SJSA1 (cell line): ENCODE results near the gene NFE2. TPM values are rescaled to one million over a fixed set of nuclear protein-coding genes. Genes with fewer than 3 reads are reported as not detected.
"Not testable (repeated sequence)": the region's sequence is repeated elsewhere in the genome, so short reads cannot be mapped to it uniquely, and the experiment has no call there.

ENCODE experiments used
- DNase-seq, 2 experiments: peaks; one replicate each; pipeline ENCODE4 v3.0.0-alpha.2; 2015 to 2020; ENCODE audit warnings: low spot score in 2 of 2, low read depth in 1 of 2
- H3K27ac ChIP-seq: fragments of 250-450 bp; sonication (Bioruptor Pico); 2 replicates; pipeline ENCODE4 v1.5.1; 2020; ENCODE audit warnings: mild to moderate bottlenecking, moderate library complexity
- H3K27me3 ChIP-seq: fragments of 250-450 bp; sonication (Bioruptor Pico); replicated peaks from 2 replicates; pipeline ENCODE4 v1.5.1; 2020; ENCODE audit warnings: mild to moderate bottlenecking, moderate library complexity
- H3K36me3 ChIP-seq: fragments of 250-450 bp; sonication (Bioruptor Pico); 2 replicates; pipeline ENCODE4 v1.5.1; 2020; ENCODE audit warnings: mild to moderate bottlenecking
- H3K4me1 ChIP-seq: fragments of 250-450 bp; sonication (Bioruptor Pico); replicated peaks from 2 replicates; pipeline ENCODE4 v1.6.1; 2021; ENCODE audit warnings: mild to moderate bottlenecking
- H3K4me3 ChIP-seq: fragments of 250-450 bp; sonication (Bioruptor Pico); 2 replicates; pipeline ENCODE4 v1.5.1; 2020; ENCODE audit warnings: mild to moderate bottlenecking
- H3K9me3 ChIP-seq: fragments of 250-450 bp; sonication (Bioruptor Pico); replicated peaks from 2 replicates; pipeline ENCODE4 v1.5.1; 2020; ENCODE audit warnings: mild to moderate bottlenecking
- total RNA-seq: library from RNA; depleted of rRNA; stranded (reverse); fragments of >200 nt; shearing (Covaris generic); gene quantifications from 2 replicates; pipeline ENCODE4 v1.2.3, GENCODE V29; 2014

Gene NFE2
- total RNA-seq, 1 experiment from 2014 or later = not detected

DNA sequence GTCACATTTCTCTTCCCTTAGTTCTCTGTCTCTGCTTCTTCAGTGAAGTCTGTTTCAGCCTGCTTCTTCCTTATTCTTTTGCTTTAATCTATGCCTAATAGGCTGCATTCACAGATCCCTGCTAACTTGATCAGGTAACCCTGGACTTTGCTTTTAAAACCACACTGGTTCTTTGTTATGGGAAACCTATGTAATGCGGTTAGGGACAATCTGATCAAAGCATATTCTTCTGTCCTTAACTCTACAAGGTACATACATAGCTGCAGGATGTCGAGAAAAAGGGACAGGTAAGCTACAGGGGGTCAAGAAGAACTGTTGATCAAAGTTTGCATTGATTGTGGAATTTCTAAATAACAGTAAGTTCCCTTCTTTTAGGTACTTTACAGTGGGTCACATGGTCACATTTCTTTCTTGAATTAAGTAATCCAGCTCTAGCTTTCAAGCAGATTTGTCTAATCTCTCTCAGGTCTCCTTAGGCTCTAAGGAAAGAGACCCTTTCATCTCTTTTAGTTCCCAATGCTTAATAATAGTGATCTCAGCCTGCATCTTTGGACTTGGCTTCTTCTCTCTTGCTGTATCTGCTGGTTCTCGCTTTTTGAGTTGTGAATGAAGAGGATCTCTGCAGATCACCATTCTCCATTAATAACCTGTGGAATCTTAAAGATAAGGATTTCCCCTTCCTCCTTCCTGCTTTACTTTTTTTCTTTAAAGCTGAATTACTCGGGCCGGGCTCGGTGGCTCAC lies 28.0 kb upstream of the NFE2 start:
- Histone ChIP-seq H3K9me3 (no peaks in the 10 kb centered on the region), H3K4me1 (peaks cover 8% of the 10 kb centered on the region), H3K27ac (no peak overlapping the region), H3K36me3 (peaks cover 30% of the 10 kb centered on the region), H3K4me3 (no peak overlapping the region), H3K27me3 (no peaks in the 10 kb centered on the region)
- no peak for DNase-seq

DNA sequence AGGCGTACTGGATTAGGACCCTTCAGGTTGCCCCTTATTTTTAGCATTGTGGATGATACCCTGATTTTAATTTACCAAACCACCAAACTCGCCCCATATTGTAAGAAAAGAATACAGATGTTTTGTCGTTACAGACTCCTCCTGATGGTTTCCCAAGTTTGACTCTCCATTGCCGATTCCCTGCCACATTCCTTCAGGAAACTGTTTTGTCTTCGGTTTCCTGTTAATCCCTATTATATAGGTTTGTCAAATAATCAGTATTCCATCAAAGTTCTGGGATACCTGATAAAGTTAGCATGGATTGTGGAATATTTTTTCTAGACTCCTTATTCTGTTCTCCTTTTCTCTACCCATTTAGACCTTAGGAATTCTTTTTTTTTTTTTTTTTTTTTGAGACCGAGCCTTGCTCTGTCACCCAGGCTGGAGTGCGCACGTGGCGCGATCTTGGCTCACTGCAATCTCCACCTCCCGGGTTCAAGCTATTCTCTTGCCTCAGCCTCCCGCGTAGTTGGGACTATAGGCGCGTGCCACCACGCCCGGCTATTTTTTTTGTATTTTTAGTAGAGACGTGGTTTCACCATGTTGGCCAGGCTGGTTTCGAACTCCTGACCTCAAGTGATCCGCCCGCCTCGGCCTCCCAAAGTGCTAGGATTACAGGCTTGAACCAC lies 24.8 kb upstream of the NFE2 start:
- not testable (repeated sequence) for H3K27me3 ChIP-seq, H3K4me1 ChIP-seq, H3K9me3 ChIP-seq, DNase-seq
- H3K4me3 ChIP-seq = peak overlapping the region; percentile 67
- peaks cover 24% of the 10 kb centered on the region for H3K36me3 ChIP-seq
- H3K27ac ChIP-seq = peak overlapping the region; percentile 79

DNA sequence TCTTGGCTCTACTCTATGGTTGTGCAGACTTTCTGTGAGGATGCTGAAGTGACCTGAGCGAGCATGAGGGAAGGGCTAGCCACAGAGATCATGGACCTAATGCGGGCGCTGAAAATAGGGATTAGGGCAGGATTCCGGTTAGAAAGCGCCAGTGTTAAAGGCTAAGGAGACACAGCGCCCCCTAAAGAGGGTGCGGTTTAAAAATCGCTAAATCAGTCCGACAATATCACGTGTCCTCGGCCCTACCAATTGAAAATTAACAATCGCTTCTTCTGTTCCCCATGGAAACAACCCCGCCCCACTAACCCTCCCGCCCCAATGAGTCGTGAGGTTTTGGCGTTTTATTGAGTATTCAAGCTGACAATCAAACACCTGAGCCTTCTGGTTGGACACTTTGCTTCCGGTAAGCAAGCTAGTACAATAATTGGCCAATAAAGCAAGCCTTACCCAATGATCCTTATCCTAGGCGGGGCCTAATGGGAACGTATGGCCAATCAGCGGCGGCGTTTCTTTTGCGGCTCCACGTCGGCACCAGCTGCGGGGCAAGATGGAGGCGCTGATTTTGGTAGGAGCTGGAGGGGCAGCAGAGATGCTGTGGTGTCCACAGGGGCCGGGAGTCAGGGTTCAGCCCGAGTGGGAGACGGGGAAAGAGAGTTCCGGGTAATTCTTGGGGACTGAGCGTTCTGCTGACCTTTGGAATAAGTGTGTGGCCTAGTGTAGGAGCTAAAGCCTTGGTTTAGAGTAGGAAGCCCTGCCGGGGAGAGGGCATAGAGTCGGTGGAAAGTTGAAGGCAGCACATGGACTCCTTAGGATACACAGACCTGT lies 24.0 kb upstream of the NFE2 start, which contains the start of gene COPZ1:
TSS of gene COPZ1 (plus strand) at position 515 of the 825 bp plus-strand sequence. CDS start at position 548, 33 bp downstream.
- Histone ChIP-seq H3K9me3 (no peaks in the 10 kb centered on the region), H3K4me3 (peak within 1 kb of the TSS; percentile 67), H3K36me3 (peaks cover 24% of the 10 kb centered on the region), H3K27ac (peak within 1 kb of the TSS; percentile 79), H3K4me1 (peaks cover 8% of the 10 kb centered on the region), H3K27me3 (no peaks in the 10 kb centered on the region)
- DNase-seq = peak; percentile 95 to 97

DNA sequence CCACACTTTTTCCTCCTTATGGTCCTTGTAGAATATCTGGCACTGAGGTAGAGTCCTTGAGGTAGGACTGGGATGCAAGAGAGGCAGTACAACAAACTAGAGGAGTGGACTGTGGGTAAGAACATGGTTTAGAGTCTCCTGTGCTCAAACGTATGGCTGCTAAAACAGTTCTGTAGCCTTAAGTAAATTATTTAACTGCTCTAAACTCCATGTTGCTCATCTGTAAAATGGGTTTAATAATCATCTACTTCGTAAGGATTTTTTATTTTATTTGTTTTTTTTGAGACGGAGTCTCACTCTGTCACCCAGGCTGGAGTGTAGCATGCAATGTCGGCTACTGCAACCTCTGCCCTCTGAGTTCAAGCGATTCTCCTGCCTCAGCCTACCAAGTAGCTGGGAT lies 20.5 kb upstream of the NFE2 start:
- peaks cover 5% of the 10 kb centered on the region for H3K4me1 ChIP-seq
- H3K9me3 ChIP-seq = no peaks in the 10 kb centered on the region
- no peak overlapping the region for H3K27ac ChIP-seq
- peaks cover 8% of the 10 kb centered on the region for H3K36me3 ChIP-seq
- H3K4me3 ChIP-seq = no peak overlapping the region
- H3K27me3 ChIP-seq = no peaks in the 10 kb centered on the region
- no peak for DNase-seq

- not testable (repeated sequence) for H3K9me3 ChIP-seq, H3K27ac ChIP-seq, H3K4me1 ChIP-seq, H3K27me3 ChIP-seq, H3K4me3 ChIP-seq, H3K36me3 ChIP-seq, DNase-seq
These were observed 11.5 kb upstream of the NFE2 start for GRCh38 chr12:54312309-54312708.

DNA sequence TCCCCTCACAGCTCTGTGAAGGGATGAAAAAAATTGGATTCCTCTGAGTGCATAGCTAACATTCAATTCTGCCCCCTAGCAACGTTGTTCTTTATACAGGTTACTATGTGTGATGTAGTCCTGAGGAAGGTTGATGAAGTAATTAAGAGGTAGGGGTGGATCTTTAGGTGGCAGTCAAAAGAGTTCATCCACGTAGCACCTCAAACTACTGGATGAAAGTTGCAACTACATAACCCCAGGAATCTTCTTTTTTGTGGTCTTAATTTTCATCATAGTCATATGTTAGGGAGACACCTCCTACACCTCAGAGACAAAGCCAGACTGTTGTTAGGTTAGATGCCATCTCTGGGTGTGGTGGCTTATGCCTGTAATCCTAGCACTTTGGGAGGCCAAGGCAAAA lies 10.2 kb upstream of the NFE2 start:
- no peak for DNase-seq
- H3K9me3 ChIP-seq = no peaks in the 10 kb centered on the region
- no peaks in the 10 kb centered on the region for H3K4me1 ChIP-seq
- no peaks in the 10 kb centered on the region for H3K36me3 ChIP-seq
- no peak overlapping the region for H3K4me3 ChIP-seq
- no peak overlapping the region for H3K27ac ChIP-seq
- H3K27me3 ChIP-seq = no peaks in the 10 kb centered on the region

DNA sequence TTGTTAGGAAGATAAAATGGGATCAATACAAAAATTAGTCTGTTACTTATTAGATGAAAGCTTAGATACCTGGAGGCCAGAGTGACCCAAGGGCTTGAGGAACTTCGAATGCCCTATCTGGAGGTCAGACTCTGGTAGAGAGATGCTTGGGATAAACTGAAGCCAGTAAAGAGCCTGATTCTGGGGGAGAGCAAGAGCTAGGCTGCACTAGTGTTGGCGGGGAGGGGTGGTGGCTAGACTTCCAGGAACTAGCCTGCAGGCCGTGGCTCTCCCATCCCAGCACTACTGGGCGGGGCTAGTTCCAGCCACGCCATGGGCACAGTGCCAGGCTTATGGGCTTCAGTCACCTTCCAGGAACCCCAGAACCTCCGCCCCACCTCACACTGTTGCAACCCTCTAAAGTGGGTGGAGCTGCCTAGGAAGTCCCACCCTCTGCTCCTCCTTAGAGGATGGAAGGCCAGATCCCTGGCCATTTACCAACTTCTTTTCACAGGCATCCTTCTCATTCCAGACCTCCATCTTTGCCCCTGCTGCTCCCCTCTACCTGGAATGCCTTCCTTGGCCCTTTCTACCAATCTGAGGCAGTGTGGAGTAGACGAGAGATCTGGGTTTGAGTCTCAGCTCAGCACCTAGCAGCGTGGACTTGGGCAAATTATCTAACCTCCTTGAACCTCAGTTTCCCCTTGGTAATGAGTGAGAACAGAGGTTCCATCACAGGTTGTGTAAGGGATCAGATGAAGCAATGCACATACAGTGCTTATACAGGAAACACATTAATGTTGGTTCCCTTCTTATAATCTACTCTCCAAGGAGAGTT lies 6.3 kb upstream of the NFE2 start:
- no peak for DNase-seq
- H3K9me3 ChIP-seq = no peaks in the 10 kb centered on the region
- no peak overlapping the region for H3K4me3 ChIP-seq
- no peaks in the 10 kb centered on the region for H3K4me1 ChIP-seq
- peaks cover 6% of the 10 kb centered on the region for H3K27me3 ChIP-seq
- H3K27ac ChIP-seq = no peak overlapping the region
- H3K36me3 ChIP-seq = no peaks in the 10 kb centered on the region

DNA sequence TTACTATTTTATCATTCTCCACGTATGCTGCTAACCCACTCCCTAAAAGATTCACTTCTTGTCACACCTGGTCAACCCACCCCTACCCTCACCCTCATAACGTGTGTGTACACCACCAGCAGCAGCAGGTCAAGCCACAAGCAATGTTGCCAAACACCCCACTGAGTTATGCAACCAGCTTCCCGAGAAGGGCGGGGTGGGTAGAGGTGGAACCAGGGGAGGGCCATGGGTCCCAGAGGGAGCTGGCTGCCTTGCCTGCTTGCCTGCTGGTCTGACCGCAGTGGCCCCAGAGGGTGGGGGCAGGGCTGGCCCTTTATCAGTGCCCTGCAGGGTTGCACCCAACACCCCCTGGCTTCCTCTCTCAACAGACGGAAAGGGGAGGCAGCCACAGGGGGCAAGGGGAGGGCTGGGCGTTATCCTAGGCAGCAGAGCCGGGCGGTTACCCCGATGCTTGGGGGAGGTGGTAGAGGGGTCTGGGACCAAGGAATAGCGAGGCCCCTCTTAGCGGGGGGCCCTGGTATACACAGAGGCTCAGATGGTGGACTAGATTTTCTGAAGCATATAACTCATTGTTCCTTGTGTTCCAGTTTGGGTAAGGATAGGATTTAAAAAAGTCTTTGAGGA lies 3.5 kb upstream of the NFE2 start:
- no peaks in the 10 kb centered on the region for H3K9me3 ChIP-seq
- H3K4me3 ChIP-seq = no peak overlapping the region
- H3K36me3 ChIP-seq = no peaks in the 10 kb centered on the region
- H3K27me3 ChIP-seq = peaks cover 12% of the 10 kb centered on the region
- no peak for DNase-seq
- H3K27ac ChIP-seq = no peak overlapping the region
- peaks cover 16% of the 10 kb centered on the region for H3K4me1 ChIP-seq

DNA sequence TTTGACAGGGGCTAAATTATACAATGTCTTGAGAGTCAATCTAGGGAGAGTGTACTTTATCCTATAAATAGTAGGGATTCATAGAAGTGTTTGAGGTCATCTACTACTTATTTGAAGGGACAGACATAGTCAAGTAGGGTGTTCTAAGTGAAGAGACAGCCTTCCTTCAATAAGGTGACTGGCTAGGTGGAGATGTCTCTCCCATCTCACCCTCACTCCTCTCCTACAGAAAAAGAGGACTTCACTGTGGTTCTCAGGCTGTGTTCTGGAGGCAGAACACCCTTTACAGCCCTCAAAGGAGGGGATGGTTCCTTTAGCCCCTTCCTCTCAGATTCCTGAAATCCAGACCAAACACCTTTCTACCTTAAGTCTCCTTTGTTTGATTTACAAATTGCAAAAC lies 2.8 kb upstream of the NFE2 start:
- no peak overlapping the region for H3K4me3 ChIP-seq
- no peak for DNase-seq
- no peaks in the 10 kb centered on the region for H3K9me3 ChIP-seq
- H3K4me1 ChIP-seq = peaks cover 16% of the 10 kb centered on the region
- H3K36me3 ChIP-seq = no peaks in the 10 kb centered on the region
- H3K27me3 ChIP-seq = peaks cover 12% of the 10 kb centered on the region
- no peak overlapping the region for H3K27ac ChIP-seq

- Histone ChIP-seq H3K36me3 (no peaks in the 10 kb centered on the region), H3K27me3 (peaks cover 12% of the 10 kb centered on the region), H3K9me3 (no peaks in the 10 kb centered on the region), H3K4me3 (no peak overlapping the region), H3K4me1 (peaks cover 16% of the 10 kb centered on the region), H3K27ac (no peak overlapping the region)
- DNase-seq = no peak
These were observed 723 bp upstream of the NFE2 start for GRCh38 chr12:54301428-54302048.

GRCh38 chr12:54300225-54300731 lies 537 bp downstream of the NFE2 start:
- Histone ChIP-seq H3K27ac (no peak overlapping the region), H3K4me1 (peaks cover 16% of the 10 kb centered on the region), H3K36me3 (no peaks in the 10 kb centered on the region), H3K9me3 (no peaks in the 10 kb centered on the region), H3K4me3 (no peak overlapping the region), H3K27me3 (peaks cover 12% of the 10 kb centered on the region)
- DNase-seq = no peak

DNA sequence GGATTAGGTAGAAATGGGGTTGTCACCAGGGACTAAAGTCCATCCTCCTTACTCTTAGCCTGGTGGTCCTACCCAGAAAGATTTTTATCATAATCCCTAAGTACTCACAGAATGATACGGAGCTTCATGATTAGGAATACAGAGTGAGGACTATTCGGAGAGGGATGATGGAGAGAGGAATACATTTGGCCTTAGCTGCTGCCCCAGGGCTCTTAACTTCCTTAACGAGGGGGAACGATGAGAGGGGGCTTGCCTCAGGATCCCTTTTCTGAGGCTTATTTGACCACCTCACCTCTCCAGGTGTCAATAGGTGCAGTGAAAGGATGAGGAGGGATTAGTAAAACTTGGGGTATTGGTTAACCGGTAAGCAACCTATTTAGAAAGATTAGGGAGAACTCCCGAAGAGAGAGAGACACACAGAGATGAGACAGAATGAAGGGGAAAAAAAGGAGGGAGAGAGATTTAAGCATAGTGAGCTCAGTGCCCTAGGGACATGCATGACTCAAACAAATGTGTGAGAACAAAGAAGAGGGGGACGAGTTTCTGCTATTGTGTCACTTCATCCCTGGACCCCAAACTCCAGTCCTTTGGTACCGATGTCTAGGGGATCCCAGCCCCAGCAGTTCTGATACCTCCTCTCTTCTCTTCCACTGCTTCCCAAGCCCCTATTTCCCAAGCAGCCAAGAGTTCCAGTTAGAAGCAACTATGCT lies 1.1 kb downstream of the NFE2 start:
- H3K27me3 ChIP-seq = peaks cover 12% of the 10 kb centered on the region
- no peak for DNase-seq
- H3K4me1 ChIP-seq = peaks cover 16% of the 10 kb centered on the region
- no peak overlapping the region for H3K27ac ChIP-seq
- H3K36me3 ChIP-seq = no peaks in the 10 kb centered on the region
- no peaks in the 10 kb centered on the region for H3K9me3 ChIP-seq
- no peak overlapping the region for H3K4me3 ChIP-seq
